Measurements from ENCODE around the gene ARIH2. TPM values are rescaled to one million over a fixed set of nuclear protein-coding genes. Genes with fewer than 3 reads are reported as not detected.
A peak's percentile ranks its signal among the peaks of the same experiment; 100 is the strongest.
"Not testable (repeated sequence)": the region's sequence is repeated elsewhere in the genome, so short reads cannot be mapped to it uniquely, and the experiment has no call there.

The ARIH2 gene
- total RNA-seq, 1 experiment from 2014 or later: 99.3 TPM

DNA sequence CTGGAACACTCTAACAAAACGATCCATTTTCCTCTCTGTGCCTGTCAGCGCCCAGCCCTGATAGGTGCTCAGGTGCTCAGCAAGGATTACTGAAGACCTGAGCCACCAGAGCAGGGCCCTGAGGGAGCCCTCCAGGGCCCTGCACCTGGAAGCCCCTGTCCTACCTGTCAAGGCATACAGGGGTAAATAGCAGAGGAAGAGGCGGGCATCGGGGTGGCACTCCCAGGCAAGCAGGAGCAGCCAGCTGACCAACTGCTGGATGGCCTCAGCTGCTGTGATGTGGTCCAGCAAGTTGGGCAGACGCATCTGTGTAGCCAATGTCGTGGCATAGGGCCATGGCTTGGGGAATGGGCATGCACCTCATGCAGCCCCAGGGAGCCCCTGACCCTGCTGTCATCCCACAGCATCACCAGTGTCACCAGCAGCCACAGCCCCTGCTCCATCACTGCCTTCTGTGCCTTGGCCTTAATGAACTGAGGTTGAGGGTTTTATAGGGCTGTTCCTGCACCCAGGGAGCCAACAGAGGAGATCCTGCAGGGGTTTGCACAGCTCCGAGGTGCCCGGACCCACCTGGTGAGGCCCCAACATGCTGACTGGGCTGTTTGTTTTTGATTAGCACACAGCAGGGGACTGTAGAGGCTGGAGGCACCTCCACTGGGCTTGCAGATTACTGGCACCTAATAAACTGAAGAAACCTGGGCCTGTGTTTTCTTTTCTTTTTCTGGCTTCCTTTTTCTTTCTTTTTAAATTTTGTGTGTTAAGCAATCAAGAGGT, 80.6 kb downstream of the ARIH2 start:
- no peak for DNase-seq (ENCODE audit: extremely low read depth, low read depth)

DNA sequence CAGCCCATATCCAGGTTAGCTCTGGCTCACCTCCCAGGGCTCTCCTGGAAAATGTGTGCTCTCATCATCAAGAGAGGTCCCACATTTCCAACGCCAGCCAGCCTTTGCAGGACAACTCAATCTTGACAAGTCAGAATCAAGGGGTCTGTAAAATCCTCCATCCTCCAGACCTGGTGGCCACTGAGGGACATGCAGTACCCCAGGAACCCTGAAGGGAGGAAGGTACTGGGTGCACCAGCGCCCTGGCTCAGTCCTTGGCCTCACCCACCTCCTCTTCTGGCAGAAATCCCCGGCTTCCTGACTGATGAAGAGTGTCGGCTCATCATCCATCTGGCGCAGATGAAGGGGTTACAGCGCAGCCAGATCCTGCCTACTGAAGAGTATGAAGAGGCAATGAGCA, 82.5 kb downstream of the ARIH2 start:
- DNase-seq (ENCODE audit: extremely low read depth, low read depth): no peak

DNA sequence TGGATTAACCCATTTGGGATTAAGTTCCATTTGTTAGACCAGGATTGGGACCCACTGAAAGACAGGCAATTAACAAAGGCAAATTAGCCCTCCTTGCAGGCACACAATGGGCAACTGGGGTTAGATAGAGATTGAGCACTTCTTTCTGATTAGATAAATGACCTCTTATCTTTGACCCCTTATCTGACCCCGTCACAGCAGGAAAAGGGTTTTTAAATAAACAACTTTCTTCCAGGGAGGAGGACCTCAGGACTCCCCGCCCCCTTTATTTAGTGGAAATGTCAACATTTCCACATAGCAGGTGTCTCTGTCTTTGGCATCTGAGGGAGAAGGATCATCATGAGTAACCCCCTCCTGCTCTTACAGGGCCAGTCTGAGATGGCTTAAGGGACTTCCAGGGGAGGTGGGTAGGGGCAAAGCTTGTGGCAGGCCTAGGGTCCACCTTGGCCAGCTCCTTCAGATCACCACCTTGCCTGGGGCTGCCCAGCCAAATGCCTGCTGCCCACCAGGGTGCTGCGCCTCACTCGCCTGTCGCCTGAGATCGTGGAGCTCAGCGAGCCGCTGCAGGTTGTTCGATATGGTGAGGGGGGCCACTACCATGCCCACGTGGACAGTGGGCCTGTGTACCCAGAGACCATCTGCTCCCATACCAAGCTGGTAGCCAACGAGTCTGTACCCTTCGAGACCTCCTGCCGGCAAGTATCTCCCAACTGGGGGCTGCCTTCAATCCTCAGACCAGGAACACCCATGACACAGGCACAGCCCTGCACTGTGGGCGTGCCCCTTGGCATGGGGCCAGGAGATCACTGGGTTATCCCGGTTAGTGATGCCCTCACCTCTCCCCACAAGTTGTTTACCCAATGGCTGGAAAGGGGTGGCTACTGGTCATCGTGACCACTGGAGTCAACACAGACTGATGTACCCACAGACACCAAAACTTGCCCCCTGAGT, 86.0 kb downstream of the ARIH2 start:
- no peak for DNase-seq (ENCODE audit: extremely low read depth, low read depth)

DNA sequence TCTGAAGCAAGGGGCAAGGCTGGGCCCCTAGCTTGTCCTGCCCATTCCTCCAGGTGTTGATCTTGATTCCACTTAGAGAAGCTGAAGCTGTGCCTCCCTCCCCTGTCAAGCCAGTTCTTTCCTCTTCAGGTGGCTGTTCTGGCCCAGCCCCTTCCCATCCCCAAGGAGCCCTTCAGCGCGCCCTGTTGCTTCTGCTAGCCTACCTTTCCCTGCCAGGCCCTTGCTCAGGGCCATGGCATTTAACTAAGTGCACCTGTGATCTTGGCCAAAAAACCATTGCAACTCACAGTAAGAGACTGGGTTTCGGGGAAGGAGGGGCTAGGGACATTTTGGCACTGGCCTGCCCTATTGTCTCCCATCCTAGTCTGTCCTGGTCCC, 86.7 kb downstream of the ARIH2 start:
- no peak for DNase-seq (ENCODE audit: extremely low read depth, low read depth)

DNA sequence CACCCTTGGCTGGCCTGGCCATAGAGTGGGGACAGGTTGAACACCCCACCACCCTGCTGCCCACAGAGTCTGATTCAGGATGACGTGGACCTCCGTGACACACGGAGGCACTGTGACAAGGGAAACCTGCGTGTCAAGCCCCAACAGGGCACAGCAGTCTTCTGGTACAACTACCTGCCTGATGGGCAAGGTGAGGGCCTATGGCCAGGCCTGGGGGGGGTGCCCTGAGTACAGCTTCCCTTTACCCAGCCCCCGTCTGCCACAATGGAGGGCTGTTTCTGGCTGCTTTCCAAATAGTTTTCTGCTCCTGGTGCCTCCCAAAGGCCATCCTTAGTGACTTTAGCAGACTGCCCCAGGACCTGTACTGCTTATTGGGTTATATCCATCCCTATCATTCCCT, 87.4 kb downstream of the ARIH2 start:
- no peak for DNase-seq (ENCODE audit: extremely low read depth, low read depth)

DNA sequence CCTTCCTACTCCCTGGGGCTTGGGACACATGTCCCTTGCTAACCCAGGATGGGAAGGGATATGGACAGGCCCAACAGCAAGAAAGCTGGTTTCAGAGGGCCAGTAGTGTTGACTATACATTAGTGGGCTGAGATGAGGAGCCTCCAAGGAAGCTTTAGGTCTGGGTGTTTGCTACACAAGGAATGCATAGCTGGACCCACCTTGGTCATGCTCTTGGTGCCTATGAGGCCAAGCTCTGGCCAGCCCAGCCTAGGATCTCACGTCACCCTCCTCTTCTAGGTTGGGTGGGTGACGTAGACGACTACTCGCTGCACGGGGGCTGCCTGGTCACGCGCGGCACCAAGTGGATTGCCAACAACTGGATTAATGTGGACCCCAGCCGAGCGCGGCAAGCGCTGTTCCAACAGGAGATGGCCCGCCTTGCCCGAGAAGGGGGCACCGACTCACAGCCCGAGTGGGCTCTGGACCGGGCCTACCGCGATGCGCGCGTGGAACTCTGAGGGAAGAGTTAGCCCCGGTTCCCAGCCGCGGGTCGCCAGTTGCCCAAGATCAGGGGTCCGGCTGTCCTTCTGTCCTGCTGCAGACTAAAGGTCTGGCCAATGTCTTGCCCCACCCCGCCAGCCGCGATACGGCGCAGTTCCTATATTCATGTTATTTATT, 87.9 kb downstream of the ARIH2 start:
- no peak for DNase-seq (ENCODE audit: extremely low read depth, low read depth)

DNA sequence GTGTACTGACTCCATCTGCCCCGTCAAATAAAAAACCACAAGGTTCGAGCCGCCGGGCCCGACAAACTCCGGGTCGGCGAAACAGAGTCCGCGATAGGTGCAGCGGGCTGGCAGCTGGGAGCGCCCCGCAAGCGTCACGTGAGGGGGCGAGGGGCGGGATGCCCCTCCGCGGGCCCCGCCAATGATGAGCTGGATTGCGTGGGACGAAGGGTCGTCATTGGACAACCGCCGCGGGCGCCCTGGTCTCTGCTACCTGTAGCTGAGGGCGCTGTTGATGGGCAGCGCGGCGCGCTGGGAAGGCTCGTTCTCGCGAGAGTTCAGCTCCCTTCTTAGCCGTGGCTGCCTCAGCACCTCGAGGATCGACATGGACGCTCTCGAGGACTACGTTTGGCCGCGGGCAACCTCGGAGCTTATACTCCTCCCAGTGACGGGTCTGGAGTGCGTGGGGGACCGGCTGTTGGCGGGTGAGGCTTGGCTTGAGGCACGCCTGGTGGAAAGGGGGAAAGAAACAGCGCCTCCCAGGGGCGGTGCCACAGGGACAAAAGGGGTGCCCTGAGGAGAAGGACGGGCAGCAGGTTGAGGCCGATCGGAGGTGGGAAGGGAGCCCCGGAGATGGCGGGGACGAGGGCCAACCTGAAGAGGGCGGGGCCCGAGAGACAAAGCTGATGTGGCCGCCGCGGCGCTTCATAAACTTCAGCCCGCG, 88.6 kb downstream of the ARIH2 start, which contains the start of gene WDR6:
Gene WDR6 (plus strand): TSS at position 324 of the 703 bp plus-strand sequence. CDS start 41 bp downstream, at position 365.
- peak; percentile 87 for DNase-seq (ENCODE audit: extremely low read depth, low read depth)

DNA sequence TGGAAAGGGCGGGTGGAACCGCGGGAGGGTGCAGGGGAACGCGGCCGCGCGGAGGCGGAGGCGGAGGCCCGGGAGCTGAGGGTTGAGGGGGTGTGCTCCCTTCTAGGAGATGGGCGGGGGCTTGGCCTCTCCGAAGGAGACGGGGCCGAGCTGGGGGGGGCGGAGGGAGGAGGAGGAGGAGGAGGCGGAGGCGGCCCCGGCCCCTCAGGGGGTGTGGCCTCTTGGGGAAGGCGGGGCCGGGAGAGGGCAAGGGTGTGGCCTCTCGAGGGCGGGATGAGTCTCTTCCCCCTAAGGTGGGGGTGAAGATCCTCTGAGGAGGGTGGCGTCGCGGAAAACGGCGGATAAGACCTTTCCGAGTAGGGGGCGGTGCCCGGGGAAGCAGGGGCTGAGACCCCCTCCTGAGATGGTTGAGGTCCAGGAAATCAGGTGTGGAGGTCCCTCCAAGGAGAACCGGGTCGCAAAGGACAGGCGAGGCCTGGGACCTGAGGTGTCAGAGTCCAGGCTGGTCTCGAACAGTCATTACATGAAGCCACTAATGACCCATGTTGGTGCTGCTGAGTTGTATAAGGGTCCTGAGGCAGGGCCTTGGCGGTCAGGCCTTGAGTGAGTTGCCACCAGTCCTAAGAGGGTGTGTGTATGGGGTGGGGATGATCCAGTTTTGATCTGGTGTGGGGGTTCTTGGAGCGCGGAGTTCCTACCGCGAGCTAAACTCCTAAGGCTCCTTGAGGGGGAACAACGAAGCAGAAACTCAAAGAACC, 89.3 kb downstream of the ARIH2 start:
- peak; percentile 78 for DNase-seq (ENCODE audit: extremely low read depth, low read depth)

DNA sequence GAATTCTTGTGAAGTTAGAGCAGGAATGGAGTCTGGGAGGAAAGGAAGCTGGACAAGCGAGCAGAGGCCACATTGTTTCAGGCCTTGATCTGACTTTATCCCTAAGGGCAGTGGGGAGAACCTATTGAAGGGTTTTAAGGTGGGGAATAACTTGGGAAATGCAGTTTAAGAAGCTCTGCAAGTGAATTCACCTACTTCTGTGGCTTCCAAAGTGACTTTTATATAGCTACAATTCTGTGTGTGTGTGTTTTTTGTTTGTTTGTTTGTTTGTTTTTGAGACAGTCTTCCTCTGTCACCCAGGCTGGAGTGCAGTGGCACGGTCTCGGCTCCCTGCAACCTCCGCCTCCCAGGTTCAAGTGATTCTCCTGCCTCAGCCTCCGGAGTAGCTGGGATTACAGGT, 90.0 kb downstream of the ARIH2 start:
- DNase-seq (ENCODE audit: extremely low read depth, low read depth): not testable (repeated sequence)

DNA sequence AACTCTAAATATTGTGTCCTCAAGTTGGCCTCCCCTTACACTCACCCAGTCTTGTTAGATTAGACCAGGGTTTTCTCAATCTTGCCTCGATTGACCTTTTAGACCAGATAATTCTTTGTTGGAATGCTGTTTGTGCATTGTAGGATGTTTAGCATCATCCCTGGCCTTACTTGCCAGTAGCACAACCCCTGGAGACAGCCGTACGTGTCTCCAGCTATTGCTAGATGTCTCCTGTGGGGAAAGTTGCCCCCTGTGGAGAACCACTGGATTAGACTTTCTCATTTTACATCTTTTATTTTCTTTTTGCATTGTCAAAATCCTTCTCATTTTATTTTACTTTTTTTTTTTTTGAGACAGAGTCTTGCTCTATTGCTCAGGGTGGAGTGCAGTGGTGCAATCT, 90.8 kb downstream of the ARIH2 start:
- DNase-seq (ENCODE audit: extremely low read depth, low read depth): no peak

DNA sequence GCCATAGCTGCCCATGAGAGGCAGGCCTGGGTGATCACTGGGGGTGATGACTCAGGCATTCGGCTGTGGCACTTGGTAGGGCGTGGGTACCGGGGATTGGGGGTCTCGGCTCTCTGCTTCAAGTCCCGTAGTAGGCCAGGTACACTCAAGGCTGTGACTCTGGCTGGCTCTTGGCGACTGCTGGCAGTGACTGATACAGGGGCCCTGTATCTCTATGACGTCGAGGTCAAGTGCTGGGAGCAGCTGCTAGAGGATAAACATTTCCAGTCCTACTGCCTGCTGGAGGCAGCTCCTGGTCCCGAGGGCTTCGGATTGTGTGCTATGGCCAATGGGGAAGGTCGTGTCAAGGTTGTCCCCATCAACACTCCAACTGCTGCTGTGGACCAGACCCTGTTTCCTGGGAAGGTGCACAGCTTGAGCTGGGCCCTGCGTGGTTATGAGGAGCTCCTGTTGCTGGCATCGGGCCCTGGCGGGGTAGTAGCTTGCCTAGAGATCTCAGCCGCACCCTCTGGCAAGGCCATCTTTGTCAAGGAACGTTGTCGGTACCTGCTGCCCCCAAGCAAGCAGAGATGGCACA, 93.9 kb downstream of the ARIH2 start:
- DNase-seq (ENCODE audit: extremely low read depth, low read depth): no peak

DNA sequence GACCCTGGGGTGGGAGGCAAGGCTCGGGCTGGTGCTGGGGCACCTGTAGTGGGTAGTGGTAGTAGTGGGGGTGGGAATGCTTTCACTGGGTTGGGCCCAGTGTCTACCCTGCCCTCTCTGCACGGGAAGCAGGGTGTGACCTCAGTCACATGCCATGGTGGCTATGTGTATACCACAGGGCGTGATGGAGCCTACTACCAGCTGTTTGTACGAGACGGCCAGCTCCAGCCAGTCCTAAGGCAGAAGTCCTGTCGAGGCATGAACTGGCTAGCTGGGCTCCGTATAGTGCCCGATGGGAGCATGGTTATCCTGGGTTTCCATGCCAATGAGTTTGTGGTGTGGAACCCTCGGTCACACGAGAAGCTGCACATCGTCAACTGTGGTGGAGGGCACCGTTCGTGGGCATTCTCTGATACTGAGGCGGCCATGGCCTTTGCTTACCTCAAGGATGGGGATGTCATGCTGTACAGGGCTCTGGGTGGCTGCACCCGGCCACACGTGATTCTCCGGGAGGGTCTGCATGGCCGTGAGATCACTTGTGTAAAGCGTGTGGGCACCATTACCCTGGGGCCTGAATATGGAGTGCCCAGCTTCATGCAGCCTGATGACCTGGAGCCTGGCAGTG, 94.6 kb downstream of the ARIH2 start:
- no peak for DNase-seq (ENCODE audit: extremely low read depth, low read depth)

DNA sequence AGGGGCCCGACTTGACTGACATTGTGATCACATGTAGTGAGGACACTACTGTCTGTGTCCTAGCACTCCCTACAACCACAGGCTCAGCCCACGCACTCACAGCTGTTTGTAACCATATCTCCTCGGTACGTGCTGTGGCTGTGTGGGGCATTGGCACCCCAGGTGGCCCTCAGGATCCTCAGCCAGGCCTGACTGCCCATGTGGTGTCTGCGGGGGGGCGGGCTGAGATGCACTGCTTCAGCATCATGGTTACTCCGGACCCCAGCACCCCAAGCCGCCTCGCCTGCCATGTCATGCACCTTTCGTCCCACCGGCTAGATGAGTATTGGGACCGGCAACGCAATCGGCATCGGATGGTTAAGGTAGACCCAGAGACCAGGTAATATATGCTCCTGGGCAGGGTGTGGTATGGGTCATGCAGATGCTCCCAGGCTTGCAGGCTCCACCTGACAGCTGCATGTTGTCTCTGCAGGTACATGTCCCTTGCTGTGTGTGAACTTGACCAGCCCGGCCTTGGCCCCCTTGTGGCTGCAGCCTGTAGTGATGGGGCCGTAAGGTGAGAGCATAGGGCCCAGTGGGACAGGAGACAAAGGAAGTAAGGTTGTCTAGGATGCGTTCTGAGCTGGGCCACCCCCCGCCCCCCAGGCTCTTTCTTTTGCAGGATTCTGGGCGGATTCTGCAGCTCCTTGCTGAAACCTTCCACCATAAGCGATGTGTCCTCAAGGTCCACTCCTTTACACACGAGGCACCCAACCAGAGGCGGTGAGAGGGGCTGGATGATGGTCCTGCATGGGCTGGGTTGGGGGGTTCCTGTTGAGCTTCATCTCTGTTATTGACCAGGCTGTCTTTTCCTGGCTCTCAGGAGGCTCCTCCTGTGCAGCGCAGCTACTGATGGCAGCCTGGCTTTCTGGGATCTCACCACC, 95.4 kb downstream of the ARIH2 start:
- no peak for DNase-seq (ENCODE audit: extremely low read depth, low read depth)

DNA sequence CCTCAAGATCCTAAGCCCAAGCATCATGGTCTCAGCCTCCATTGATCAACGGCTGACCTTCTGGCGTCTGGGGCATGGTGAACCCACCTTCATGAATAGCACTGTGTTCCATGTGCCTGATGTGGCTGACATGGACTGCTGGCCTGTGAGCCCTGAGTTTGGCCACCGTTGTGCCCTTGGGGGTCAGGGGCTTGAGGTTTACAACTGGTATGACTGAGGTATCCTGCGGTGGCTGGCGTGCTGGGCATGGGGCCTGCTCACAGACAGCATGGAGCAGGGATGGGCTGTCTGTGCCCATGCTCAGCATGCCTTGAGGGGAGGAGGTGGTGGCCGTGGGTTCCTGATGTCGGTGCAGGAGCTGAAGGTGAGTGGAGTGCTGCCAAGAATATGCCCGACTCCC, 96.4 kb downstream of the ARIH2 start:
- no peak for DNase-seq (ENCODE audit: extremely low read depth, low read depth)

DNA sequence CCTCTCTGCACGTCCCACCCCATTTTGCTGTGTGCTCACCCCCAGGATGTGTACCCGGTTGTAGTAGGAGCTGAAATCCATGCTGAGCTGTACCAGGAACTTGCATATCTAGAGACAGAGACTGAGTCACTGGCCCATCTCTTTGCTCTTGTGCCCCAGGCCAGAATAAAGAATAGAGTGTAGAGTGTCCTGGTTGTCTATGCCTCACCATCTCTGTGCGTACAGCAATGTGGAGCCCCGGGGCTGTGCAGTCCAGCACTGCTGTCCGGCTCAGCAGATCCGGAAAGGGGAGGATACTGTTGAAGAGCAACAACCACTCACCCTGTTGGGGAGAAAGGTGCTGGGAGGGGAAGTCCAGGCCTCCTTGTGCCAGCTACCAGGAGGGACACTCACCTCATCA, 97.1 kb downstream of the ARIH2 start:
- DNase-seq (ENCODE audit: extremely low read depth, low read depth): no peak

DNA sequence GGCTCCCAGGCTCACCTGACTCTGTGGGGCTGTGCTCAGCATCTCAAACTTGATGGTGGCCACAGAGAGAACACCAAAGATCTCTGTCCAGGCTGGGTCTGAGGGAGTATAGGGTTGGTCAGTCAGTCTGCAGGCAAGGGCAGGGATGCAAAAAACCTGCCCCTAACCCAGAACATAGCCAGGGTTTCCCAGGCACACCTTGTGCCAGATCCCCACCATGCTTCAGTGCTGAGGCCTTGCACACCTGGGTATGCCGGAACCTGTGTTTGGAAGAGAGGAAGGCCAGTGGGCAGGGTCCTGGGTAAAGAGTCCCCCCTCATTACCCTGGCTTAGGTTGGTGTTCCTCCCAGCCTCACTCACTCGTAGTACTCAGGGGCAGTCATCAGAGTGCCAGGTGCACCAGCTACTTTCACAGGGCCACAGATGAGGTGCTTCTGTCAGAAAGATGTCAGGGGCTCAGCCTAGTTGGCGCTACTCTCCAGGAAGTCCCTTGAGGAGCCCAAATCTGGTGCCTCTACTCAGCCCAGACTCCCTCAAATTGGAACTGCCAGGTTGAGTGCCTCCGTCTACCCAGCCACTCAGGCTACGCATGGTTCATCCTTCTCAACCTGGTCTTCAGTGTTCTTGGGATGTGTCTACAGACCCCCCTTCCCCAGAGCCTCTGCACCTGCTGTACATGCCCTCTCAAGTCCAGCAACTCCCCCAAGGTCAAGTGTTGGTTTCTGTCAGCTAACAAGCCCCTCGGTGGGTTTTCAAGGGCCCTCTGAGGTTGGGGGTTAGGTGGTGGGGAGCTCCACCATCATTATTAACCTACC, 98.0 kb downstream of the ARIH2 start:
- DNase-seq (ENCODE audit: extremely low read depth, low read depth): no peak
